Nephron (organoid): ENCODE data around the gene AGO1.
"Not testable (repeated sequence)": the region's sequence is repeated elsewhere in the genome, so short reads cannot be mapped to it uniquely, and the experiment has no call there.

ENCODE experiments used
- H3K27ac Mint-ChIP-seq, 3 experiments: 2 replicates each; pipeline ENCODE4 v1.8.0; 2020; ENCODE audit warnings: mixed read lengths in 3 of 3, mild to moderate bottlenecking in 2 of 3, moderate library complexity in 1 of 3
- H3K27me3 Mint-ChIP-seq: 2 replicates; pipeline ENCODE4 v1.8.0; 2021; ENCODE audit warnings: low read depth, mild to moderate bottlenecking, moderate library complexity, mixed read lengths
- H3K36me3 Mint-ChIP-seq: 2 replicates; pipeline ENCODE4 v1.8.0; 2020; ENCODE audit warnings: low read depth, mixed read lengths
- H3K4me1 Mint-ChIP-seq: 2 replicates; pipeline ENCODE4 v1.8.0; 2020; ENCODE audit warnings: mixed read lengths
- H3K4me3 Mint-ChIP-seq, 3 experiments: 2 replicates each; pipeline ENCODE4 v1.8.0; 2020; ENCODE audit warnings: mild to moderate bottlenecking in 3 of 3, mixed read lengths in 3 of 3, moderate library complexity in 2 of 3
- H3K9me3 Mint-ChIP-seq: 2 replicates; pipeline ENCODE4 v1.8.0; 2020; ENCODE audit warnings: mixed read lengths
- TF ChIP-seq, protein P1 (sequence below), 3 experiments: fragments of 200-600 bp; sonication (generic); IDR thresholded peaks; one replicate each; pipeline ENCODE4 v1.5.0; 2021; ENCODE audit warnings: antibody characterized with exemption in 3 of 3; ENCODE audit not compliant: unreplicated experiment in 3 of 3

The AGO1 gene

DNA sequence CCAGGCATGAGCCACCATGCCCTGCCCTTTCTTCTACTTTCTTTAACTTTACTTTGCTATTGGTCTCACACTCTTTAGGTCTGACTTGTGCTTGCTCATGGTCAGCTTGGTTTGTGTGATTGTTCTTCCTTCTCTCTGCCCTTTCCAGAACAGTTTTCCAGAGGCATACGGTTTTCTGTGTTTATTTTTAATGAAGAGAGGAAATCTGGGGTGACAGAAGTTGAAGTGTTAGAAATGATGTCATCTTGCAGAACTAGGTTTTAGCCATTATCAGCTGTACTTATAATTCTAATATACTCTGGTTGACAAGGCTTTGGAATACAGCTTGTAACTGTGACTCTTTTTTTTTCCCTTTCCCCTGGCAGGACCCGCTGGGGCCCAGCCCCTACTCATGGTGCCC, 62.3 kb downstream of the AGO1 start:
- H3K36me3 Mint-ChIP-seq, result peaks cover 15% of the 10 kb centered on the region
- H3K27me3 Mint-ChIP-seq, result no peaks in the 10 kb centered on the region
- TF ChIP-seq, protein P1, sequence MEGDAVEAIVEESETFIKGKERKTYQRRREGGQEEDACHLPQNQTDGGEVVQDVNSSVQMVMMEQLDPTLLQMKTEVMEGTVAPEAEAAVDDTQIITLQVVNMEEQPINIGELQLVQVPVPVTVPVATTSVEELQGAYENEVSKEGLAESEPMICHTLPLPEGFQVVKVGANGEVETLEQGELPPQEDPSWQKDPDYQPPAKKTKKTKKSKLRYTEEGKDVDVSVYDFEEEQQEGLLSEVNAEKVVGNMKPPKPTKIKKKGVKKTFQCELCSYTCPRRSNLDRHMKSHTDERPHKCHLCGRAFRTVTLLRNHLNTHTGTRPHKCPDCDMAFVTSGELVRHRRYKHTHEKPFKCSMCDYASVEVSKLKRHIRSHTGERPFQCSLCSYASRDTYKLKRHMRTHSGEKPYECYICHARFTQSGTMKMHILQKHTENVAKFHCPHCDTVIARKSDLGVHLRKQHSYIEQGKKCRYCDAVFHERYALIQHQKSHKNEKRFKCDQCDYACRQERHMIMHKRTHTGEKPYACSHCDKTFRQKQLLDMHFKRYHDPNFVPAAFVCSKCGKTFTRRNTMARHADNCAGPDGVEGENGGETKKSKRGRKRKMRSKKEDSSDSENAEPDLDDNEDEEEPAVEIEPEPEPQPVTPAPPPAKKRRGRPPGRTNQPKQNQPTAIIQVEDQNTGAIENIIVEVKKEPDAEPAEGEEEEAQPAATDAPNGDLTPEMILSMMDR (IDR thresholded peaks at IDR 0.05; ENCODE audit: unreplicated experiment in 3 of 3), result no peak
- H3K4me1 Mint-ChIP-seq, result peaks cover 6% of the 10 kb centered on the region
- H3K27ac Mint-ChIP-seq, result peak overlapping the region in 2 of 3 experiments; percentile 5 to 23
- H3K4me3 Mint-ChIP-seq, result no peak overlapping the region
- no peaks in the 10 kb centered on the region for H3K9me3 Mint-ChIP-seq

DNA sequence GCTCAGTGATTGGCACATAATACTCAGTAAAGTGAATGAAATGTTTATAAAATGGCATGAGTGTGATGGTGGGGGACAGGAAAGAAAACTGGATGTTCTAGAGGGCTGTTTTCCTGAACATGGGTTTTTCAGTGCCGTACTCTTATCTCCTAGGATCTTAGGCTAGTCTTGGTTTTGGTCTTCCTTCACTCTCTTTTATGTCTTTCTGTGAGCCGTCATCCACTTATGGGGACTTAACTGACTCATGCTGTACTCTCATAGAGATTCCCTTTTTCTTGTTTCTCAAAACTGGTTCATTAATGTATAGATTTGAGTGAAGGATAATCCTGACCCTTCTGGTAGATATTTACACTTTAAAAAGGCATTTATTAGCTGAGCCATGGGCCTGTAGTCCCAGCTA, 64.5 kb downstream of the AGO1 start:
- Mint-ChIP-seq H3K9me3 (no peaks in the 10 kb centered on the region), H3K27me3 (no peaks in the 10 kb centered on the region), H3K27ac (no peak overlapping the region), H3K36me3 (peaks cover 16% of the 10 kb centered on the region), H3K4me1 (no peaks in the 10 kb centered on the region), H3K4me3 (no peak overlapping the region)
- TF ChIP-seq, protein P1 (IDR thresholded peaks at IDR 0.05; ENCODE audit: unreplicated experiment in 3 of 3), result no peak

DNA sequence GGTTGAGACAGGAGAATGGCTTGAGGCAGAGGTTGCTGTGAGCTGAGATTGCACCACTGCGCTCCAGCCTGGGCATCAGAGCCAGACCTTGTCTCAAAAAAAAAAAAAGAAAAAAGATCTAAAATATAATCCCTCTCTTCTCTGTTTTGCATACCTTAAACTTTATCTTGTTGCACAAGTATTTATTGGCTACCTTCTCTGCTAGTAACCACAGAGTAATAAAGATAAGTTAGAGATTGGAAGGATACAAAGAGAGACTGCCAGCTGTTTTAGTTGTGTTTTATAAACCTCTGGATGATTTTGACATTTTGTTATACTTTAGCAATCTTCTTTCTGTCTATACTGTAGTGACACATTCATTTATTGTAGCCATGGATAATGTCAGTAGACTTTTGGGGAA, 75.5 kb downstream of the AGO1 start:
- H3K27ac Mint-ChIP-seq, result no peak overlapping the region
- H3K4me3 Mint-ChIP-seq, result no peak overlapping the region
- TF ChIP-seq, protein P1 (IDR thresholded peaks at IDR 0.05; ENCODE audit: unreplicated experiment in 3 of 3), result no peak
- H3K4me1 Mint-ChIP-seq, result no peaks in the 10 kb centered on the region
- no peaks in the 10 kb centered on the region for H3K27me3 Mint-ChIP-seq
- no peaks in the 10 kb centered on the region for H3K9me3 Mint-ChIP-seq
- H3K36me3 Mint-ChIP-seq, result peaks cover 21% of the 10 kb centered on the region

DNA sequence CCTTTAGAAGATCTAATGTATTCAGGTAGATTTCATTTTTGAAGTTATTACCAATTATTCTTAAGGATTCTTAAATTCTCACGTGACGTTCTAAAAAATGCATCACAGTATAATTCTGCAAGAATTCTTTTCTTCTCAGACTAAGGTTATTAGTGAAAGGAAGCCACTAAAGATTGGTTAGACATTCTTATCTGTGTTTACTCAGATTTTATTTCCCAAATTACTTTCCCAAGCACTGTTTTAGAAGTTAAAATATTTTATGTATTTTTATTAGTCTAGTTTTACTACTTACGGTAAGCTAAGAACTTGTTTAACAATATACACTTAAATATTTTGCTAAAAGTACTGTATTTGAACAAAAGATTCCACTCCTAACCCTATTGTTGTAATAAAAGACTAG, 76.3 kb downstream of the AGO1 start:
- TF ChIP-seq, protein P1 (IDR thresholded peaks at IDR 0.05; ENCODE audit: unreplicated experiment in 3 of 3), result no peak
- Mint-ChIP-seq H3K9me3 (no peaks in the 10 kb centered on the region), H3K27me3 (no peaks in the 10 kb centered on the region), H3K4me3 (no peak overlapping the region), H3K4me1 (no peaks in the 10 kb centered on the region), H3K36me3 (peaks cover 20% of the 10 kb centered on the region), H3K27ac (no peak overlapping the region)

DNA sequence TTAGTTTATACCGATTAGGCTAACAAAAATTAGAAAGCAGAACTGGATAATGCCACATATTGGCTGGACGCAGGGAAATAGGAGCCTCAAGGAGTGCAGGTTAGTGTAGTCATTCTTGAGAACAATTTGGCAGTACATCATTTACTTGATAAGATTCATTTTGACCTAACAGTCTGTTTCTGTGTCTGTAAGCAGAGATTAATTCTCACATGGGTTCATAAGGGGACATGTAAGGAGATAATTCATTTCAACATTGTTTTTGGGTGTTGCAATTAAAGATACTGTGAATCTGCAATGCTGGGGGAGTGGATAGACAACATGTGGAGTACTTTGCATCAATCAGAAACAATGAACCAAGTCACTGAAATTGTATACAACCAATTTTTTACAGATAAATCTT, 79.9 kb downstream of the AGO1 start:
- Mint-ChIP-seq H3K4me3 (no peak overlapping the region), H3K36me3 (peaks cover 15% of the 10 kb centered on the region), H3K27me3 (no peaks in the 10 kb centered on the region), H3K4me1 (no peaks in the 10 kb centered on the region), H3K27ac (no peak overlapping the region), H3K9me3 (no peaks in the 10 kb centered on the region)
- TF ChIP-seq, protein P1 (IDR thresholded peaks at IDR 0.05; ENCODE audit: unreplicated experiment in 3 of 3), result no peak

DNA sequence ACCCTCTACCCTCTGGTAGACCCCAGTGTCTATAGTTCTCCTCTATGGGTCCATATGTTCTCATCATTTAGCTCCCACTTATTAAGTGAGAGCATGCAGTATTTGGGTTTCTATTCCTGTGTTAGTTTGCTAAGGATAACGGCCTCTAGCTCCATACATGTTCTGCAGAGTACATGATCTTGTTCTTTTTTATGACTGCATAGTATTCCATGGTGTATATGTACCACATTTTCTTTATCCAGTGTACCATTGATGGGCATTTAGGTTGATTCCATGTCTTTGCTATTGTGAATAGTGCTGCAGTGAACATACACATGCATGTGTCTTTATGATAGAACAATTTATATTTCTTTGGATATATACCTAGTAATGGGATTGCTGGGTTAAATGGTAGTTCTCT, 81.3 kb downstream of the AGO1 start:
- not testable (repeated sequence) for H3K4me3 Mint-ChIP-seq, H3K4me1 Mint-ChIP-seq, H3K27me3 Mint-ChIP-seq, H3K9me3 Mint-ChIP-seq, H3K27ac Mint-ChIP-seq
- peaks cover 28% of the 10 kb centered on the region for H3K36me3 Mint-ChIP-seq
